Muscle layer of colon (tissue), 2 donors: ENCODE measurements around the gene PLA2G15.
"Not testable (repeated sequence)": the region's sequence is repeated elsewhere in the genome, so short reads cannot be mapped to it uniquely, and the experiment has no call there.

Experiments
- H3K27ac ChIP-seq: one replicate; pipeline ENCODE4 v1.7.0; 2013; ENCODE audit warnings: low read depth, mild to moderate bottlenecking, low read length, moderate library complexity
- H3K27me3 ChIP-seq, 2 donors: one replicate each; pipeline ENCODE4 v1.7.0; 2013; ENCODE audit warnings: low read length in 2 of 2, mild to moderate bottlenecking in 2 of 2; ENCODE audit not compliant: insufficient read depth in 2 of 2, control insufficient read depth in 1 of 2
- H3K36me3 ChIP-seq: one replicate; pipeline ENCODE4 v1.7.0; 2013; ENCODE audit warnings: mild to moderate bottlenecking, low read length; ENCODE audit not compliant: insufficient read depth
- H3K4me1 ChIP-seq: one replicate; pipeline ENCODE4 v1.7.0; 2013; ENCODE audit warnings: mild to moderate bottlenecking, low read length; ENCODE audit not compliant: insufficient read depth
- H3K4me3 ChIP-seq, 2 donors: one replicate each; pipeline ENCODE4 v1.7.0; 2013; ENCODE audit warnings: low read length in 2 of 2, low read depth in 1 of 2, mild to moderate bottlenecking in 1 of 2, moderate library complexity in 1 of 2
- H3K9ac ChIP-seq: one replicate; pipeline ENCODE4 v1.7.0; 2013; ENCODE audit warnings: low read length
- H3K9me3 ChIP-seq: one replicate; pipeline ENCODE4 v1.7.0; 2013; ENCODE audit warnings: mild to moderate bottlenecking, low read length
- donor health status: abdominal sarcoma.
- donor health status: Adenocarcinoma of cecum.

Gene PLA2G15

GRCh38 chr16:68285683-68286082 is 40.5 kb downstream of the PLA2G15 start:
- Histone ChIP-seq H3K9me3 (no peaks in the 10 kb centered on the region), H3K4me1 (peaks cover 26% of the 10 kb centered on the region), H3K9ac (no peak overlapping the region), H3K4me3 (no peak overlapping the region), H3K36me3 (peaks cover 39% of the 10 kb centered on the region), H3K27me3 (no peaks in the 10 kb centered on the region), H3K27ac (no peak overlapping the region)

- no peak overlapping the region for H3K9ac ChIP-seq
- no peaks in the 10 kb centered on the region for H3K9me3 ChIP-seq
- peaks cover 26% of the 10 kb centered on the region for H3K4me1 ChIP-seq
- peaks cover 36% of the 10 kb centered on the region for H3K36me3 ChIP-seq
- no peak overlapping the region for H3K27ac ChIP-seq
- H3K4me3 ChIP-seq: no peak overlapping the region
- no peaks in the 10 kb centered on the region for H3K27me3 ChIP-seq
These were observed 41.2 kb downstream of the PLA2G15 start for GRCh38 chr16:68286153-68287074.

GRCh38 chr16:68287276-68288251 is 42.4 kb downstream of the PLA2G15 start:
- Histone ChIP-seq H3K4me3 (no peak overlapping the region), H3K9me3 (no peaks in the 10 kb centered on the region), H3K27ac (no peak overlapping the region), H3K4me1 (peaks cover 26% of the 10 kb centered on the region), H3K27me3 (no peaks in the 10 kb centered on the region), H3K36me3 (peaks cover 28% of the 10 kb centered on the region), H3K9ac (no peak overlapping the region)

- H3K4me3 ChIP-seq: no peak overlapping the region
- no peaks in the 10 kb centered on the region for H3K27me3 ChIP-seq
- no peaks in the 10 kb centered on the region for H3K9me3 ChIP-seq
- peaks cover 23% of the 10 kb centered on the region for H3K36me3 ChIP-seq
- no peak overlapping the region for H3K9ac ChIP-seq
- no peak overlapping the region for H3K27ac ChIP-seq
- peaks cover 21% of the 10 kb centered on the region for H3K4me1 ChIP-seq
These were observed 43.1 kb downstream of the PLA2G15 start for GRCh38 chr16:68288252-68288650.

- H3K4me3 ChIP-seq, H3K27ac ChIP-seq, H3K9ac ChIP-seq, H3K9me3 ChIP-seq, H3K27me3 ChIP-seq: not testable (repeated sequence)
- peaks cover 27% of the 10 kb centered on the region for H3K36me3 ChIP-seq
- H3K4me1 ChIP-seq: peaks cover 21% of the 10 kb centered on the region
These were observed 43.6 kb downstream of the PLA2G15 start for GRCh38 chr16:68288796-68289195.

GRCh38 chr16:68289202-68289601 is 44.0 kb downstream of the PLA2G15 start:
- H3K4me1 ChIP-seq: peaks cover 21% of the 10 kb centered on the region
- no peaks in the 10 kb centered on the region for H3K27me3 ChIP-seq
- peaks cover 32% of the 10 kb centered on the region for H3K36me3 ChIP-seq
- no peaks in the 10 kb centered on the region for H3K9me3 ChIP-seq
- H3K9ac ChIP-seq: no peak overlapping the region
- H3K27ac ChIP-seq: no peak overlapping the region
- no peak overlapping the region for H3K4me3 ChIP-seq

GRCh38 chr16:68289621-68290329 is 44.6 kb downstream of the PLA2G15 start:
- Histone ChIP-seq H3K36me3 (peaks cover 37% of the 10 kb centered on the region), H3K9ac (no peak overlapping the region), H3K9me3 (no peaks in the 10 kb centered on the region), H3K27ac (no peak overlapping the region), H3K4me3 (no peak overlapping the region), H3K27me3 (no peaks in the 10 kb centered on the region), H3K4me1 (peaks cover 21% of the 10 kb centered on the region)

GRCh38 chr16:68290450-68290849 is 45.3 kb downstream of the PLA2G15 start:
- Histone ChIP-seq H3K4me3 (no peak overlapping the region), H3K36me3 (peaks cover 43% of the 10 kb centered on the region), H3K9me3 (no peaks in the 10 kb centered on the region), H3K27me3 (no peaks in the 10 kb centered on the region), H3K9ac (no peak overlapping the region), H3K4me1 (peaks cover 21% of the 10 kb centered on the region), H3K27ac (no peak overlapping the region)

GRCh38 chr16:68291227-68291626 is 46.1 kb downstream of the PLA2G15 start:
- Histone ChIP-seq H3K9ac (no peak overlapping the region), H3K4me3 (no peak overlapping the region), H3K27ac (no peak overlapping the region), H3K36me3 (peaks cover 49% of the 10 kb centered on the region), H3K27me3 (no peaks in the 10 kb centered on the region), H3K9me3 (no peaks in the 10 kb centered on the region), H3K4me1 (peaks cover 21% of the 10 kb centered on the region)

- Histone ChIP-seq H3K36me3 (peaks cover 52% of the 10 kb centered on the region), H3K9ac (no peak overlapping the region)
These were observed 47.3 kb downstream of the PLA2G15 start for GRCh38 chr16:68292425-68292824.

GRCh38 chr16:68296291-68296690 is 51.1 kb downstream of the PLA2G15 start:
- Histone ChIP-seq H3K9ac (no peak overlapping the region), H3K27me3 (no peaks in the 10 kb centered on the region), H3K36me3 (peaks cover 52% of the 10 kb centered on the region), H3K27ac (no peak overlapping the region), H3K4me3 (no peak overlapping the region), H3K4me1 (peaks cover 12% of the 10 kb centered on the region), H3K9me3 (no peaks in the 10 kb centered on the region)

More at GRCh38 chr16:68292425-68292824, 47.3 kb downstream of the PLA2G15 start:
- Histone ChIP-seq H3K27ac (no peak overlapping the region), H3K4me3 (no peak overlapping the region), H3K27me3 (no peaks in the 10 kb centered on the region), H3K9me3 (no peaks in the 10 kb centered on the region), H3K4me1 (peaks cover 17% of the 10 kb centered on the region)
